H1 (cell line): Measurements from ENCODE around the gene PANX2. TPM values are rescaled to one million over a fixed set of nuclear protein-coding genes. Genes with fewer than 3 reads are reported as not detected.

ENCODE experiments used
- BCL11A ChIP-seq, 2 experiments: IDR thresholded peaks; one replicate each; pipeline ENCODE4 v1.6.1; 2011; ENCODE audit warnings: low read depth in 2 of 2, low read length in 2 of 2, mild to moderate bottlenecking in 2 of 2
- BRCA1 ChIP-seq: IDR thresholded peaks from 2 replicates; pipeline ENCODE4 v1.6.1; 2012; ENCODE audit warnings: low read depth, low read length, improper control_type of control experiment
- CBX5 ChIP-seq: fragments of 300-800, 300-1000 bp; sonication (generic); IDR thresholded peaks from 2 replicates; pipeline ENCODE4 v1.7.1; 2016; ENCODE audit warnings: antibody characterized with exemption, low read length, low read depth
- CEBPB ChIP-seq: IDR thresholded peaks from 2 replicates; pipeline ENCODE4 v1.6.1; 2012; ENCODE audit warnings: low read depth, low read length
- EGR1 ChIP-seq: IDR thresholded peaks from 2 replicates; pipeline ENCODE4 v1.6.1; 2011; ENCODE audit warnings: low read depth, low read length, borderline replicate concordance
- EP300 ChIP-seq, 2 experiments: IDR thresholded peaks; 1 replicate in 1 of 2; 2 replicates in 1 of 2; pipeline ENCODE4 v1.6.1; 2011 to 2012; ENCODE audit warnings: low read depth in 2 of 2, low read length in 2 of 2, mild to moderate bottlenecking in 2 of 2, borderline replicate concordance in 1 of 2, inconsistent platforms in 1 of 2, moderate library complexity in 1 of 2
- JUN ChIP-seq: IDR thresholded peaks from 2 replicates; pipeline ENCODE4 v1.6.1; 2011; ENCODE audit warnings: low read depth, mild to moderate bottlenecking, improper control_type of control experiment, low read length
- JUND ChIP-seq: IDR thresholded peaks from 2 replicates; pipeline ENCODE4 v1.6.1; 2011; ENCODE audit warnings: mild to moderate bottlenecking, improper control_type of control experiment, low read length
- KDM4A ChIP-seq: IDR thresholded peaks from one replicate; pipeline ENCODE4 v1.7.1; 2012; ENCODE audit warnings: low read depth, mild to moderate bottlenecking, moderate library complexity, low read length, inconsistent platforms; ENCODE audit not compliant: severe bottlenecking
- MAX ChIP-seq: IDR thresholded peaks from 2 replicates; pipeline ENCODE4 v1.6.1; 2012; ENCODE audit warnings: inconsistent platforms
- NRF1 ChIP-seq: IDR thresholded peaks from 2 replicates; pipeline ENCODE4 v1.6.1; 2011; ENCODE audit warnings: mild to moderate bottlenecking, low read depth, low read length, improper control_type of control experiment
- POLR2A ChIP-seq, 2 experiments: IDR thresholded peaks; 1 replicate in 1 of 2; 2 replicates in 1 of 2; pipeline ENCODE4 v1.6.1; 2011; ENCODE audit warnings: low read depth in 2 of 2, low read length in 2 of 2, mild to moderate bottlenecking in 2 of 2; ENCODE audit errors: control extremely low read depth in 1 of 2
- RAD21 ChIP-seq, 2 experiments: IDR thresholded peaks in 1 of 2; conservative IDR thresholded peaks in 1 of 2; 2 replicates each; pipeline ENCODE4 v1.6.1; 2011; ENCODE audit warnings: low read depth in 2 of 2, low read length in 2 of 2, improper control_type of control experiment in 1 of 2, inconsistent platforms in 1 of 2, mild to moderate bottlenecking in 1 of 2, moderate library complexity in 1 of 2
- RXRA ChIP-seq: IDR thresholded peaks from 2 replicates; pipeline ENCODE4 v1.6.1; 2011; ENCODE audit warnings: low read depth, mild to moderate bottlenecking, low read length, moderate library complexity; ENCODE audit not compliant: insufficient read depth
- SIN3A ChIP-seq, 2 experiments: IDR thresholded peaks in 1 of 2; conservative IDR thresholded peaks in 1 of 2; 2 replicates each; pipeline ENCODE4 v1.6.1; 2011 to 2012; ENCODE audit warnings: low read length in 2 of 2, improper control_type of control experiment in 1 of 2, low read depth in 1 of 2, mild to moderate bottlenecking in 1 of 2
- SIRT6 ChIP-seq: IDR thresholded peaks from one replicate; pipeline ENCODE4 v1.7.1; 2012; ENCODE audit warnings: low read length, inconsistent platforms
- SIX5 ChIP-seq: IDR thresholded peaks from 2 replicates; pipeline ENCODE4 v1.6.1; 2011; ENCODE audit warnings: mild to moderate bottlenecking, low read depth, low read length
- SP4 ChIP-seq: IDR thresholded peaks from 2 replicates; pipeline ENCODE4 v1.6.1; 2012; ENCODE audit warnings: low read length, inconsistent platforms
- SRF ChIP-seq: IDR thresholded peaks from 2 replicates; pipeline ENCODE4 v1.6.1; 2011; ENCODE audit warnings: mild to moderate bottlenecking, low read depth, low read length, moderate library complexity
- TAF1 ChIP-seq: IDR thresholded peaks from 2 replicates; pipeline ENCODE4 v1.6.1; 2011; ENCODE audit warnings: mild to moderate bottlenecking, low read depth, low read length
- YY1 ChIP-seq: IDR thresholded peaks from 2 replicates; pipeline ENCODE4 v1.6.1; 2011; ENCODE audit warnings: low read depth, mild to moderate bottlenecking, low read length
- polyA plus RNA-seq, 7 experiments: library from polyadenylated mRNA; depleted of rRNA in 3 of 7; stranded (reverse) in 5 of 7; unstranded in 2 of 7; fragments of >200 nt in 5 of 7; fragments of 200-250 nt in 2 of 7; gene quantifications; 1 replicate in 5 of 7; 2 replicates in 1 of 7; 4 replicates in 1 of 7; pipeline versions ENCODE4 v1.2.1 to v1.2.3, GENCODE V29; 2011 to 2013; ENCODE audit warnings: missing spikeins in 2 of 7, mixed read lengths in 2 of 7
- total RNA-seq: library from RNA; stranded (reverse); fragmentation: NEBNext Ultra II Directional; extraction: Animal tissue kit (Norgen Biotek cat#: 25700); gene quantifications from 2 replicates; pipeline ENCODE4 v1.2.1, GENCODE V29; 2021

PANX2 gene
- total and polyA plus RNA-seq, 2 of the 8 experiments (the other 6 are each of a cell fraction or from before 2014, with no cell fraction given) = 3.5 to 5.0 TPM

- TF ChIP-seq YY1 (no peak), KDM4A (no peak), SIN3A (conservative IDR thresholded peaks at IDR 0.05 in 1 of 2, IDR thresholded peaks at IDR 0.05 in 1 of 2; ENCODE audit: low read depth in 1 of 2, low read length in 2 of 2) (peak in 1 of 2 experiments; percentile 77; a peak in 1 of 4 replicates), MAX (peak; percentile 49; the same call in 1 of the 2 replicates), POLR2A (IDR thresholded peaks at IDR 0.05; ENCODE audit: control extremely low read depth in 1 of 2, low read depth in 2 of 2, low read length in 2 of 2) (no peak), SIX5 (no peak), CEBPB (no peak), RAD21 (IDR thresholded peaks at IDR 0.05 in 1 of 2, conservative IDR thresholded peaks at IDR 0.05 in 1 of 2; ENCODE audit: low read depth in 2 of 2, low read length in 2 of 2) (peak; percentile 89 to 91), BRCA1 (no peak), BCL11A (IDR thresholded peaks at IDR 0.05; ENCODE audit: low read depth in 2 of 2, low read length in 2 of 2) (no peak), EGR1 (no peak), TAF1 (no peak), EP300 (IDR thresholded peaks at IDR 0.05; ENCODE audit: borderline replicate concordance in 1 of 2, low read depth in 2 of 2, low read length in 2 of 2) (no peak), JUN (no peak), NRF1 (no peak), SRF (no peak), CBX5 (no peak), RXRA (no peak), SP4 (no peak), JUND (peak; percentile 18; the same call in 1 of the 2 replicates), SIRT6 (no peak)
Observed at GRCh38 chr22:50148991-50149721, 21.4 kb upstream of the PANX2 start (continued).
